ENCODE measurements around the gene PLOD3.

The PLOD3 gene

DNA sequence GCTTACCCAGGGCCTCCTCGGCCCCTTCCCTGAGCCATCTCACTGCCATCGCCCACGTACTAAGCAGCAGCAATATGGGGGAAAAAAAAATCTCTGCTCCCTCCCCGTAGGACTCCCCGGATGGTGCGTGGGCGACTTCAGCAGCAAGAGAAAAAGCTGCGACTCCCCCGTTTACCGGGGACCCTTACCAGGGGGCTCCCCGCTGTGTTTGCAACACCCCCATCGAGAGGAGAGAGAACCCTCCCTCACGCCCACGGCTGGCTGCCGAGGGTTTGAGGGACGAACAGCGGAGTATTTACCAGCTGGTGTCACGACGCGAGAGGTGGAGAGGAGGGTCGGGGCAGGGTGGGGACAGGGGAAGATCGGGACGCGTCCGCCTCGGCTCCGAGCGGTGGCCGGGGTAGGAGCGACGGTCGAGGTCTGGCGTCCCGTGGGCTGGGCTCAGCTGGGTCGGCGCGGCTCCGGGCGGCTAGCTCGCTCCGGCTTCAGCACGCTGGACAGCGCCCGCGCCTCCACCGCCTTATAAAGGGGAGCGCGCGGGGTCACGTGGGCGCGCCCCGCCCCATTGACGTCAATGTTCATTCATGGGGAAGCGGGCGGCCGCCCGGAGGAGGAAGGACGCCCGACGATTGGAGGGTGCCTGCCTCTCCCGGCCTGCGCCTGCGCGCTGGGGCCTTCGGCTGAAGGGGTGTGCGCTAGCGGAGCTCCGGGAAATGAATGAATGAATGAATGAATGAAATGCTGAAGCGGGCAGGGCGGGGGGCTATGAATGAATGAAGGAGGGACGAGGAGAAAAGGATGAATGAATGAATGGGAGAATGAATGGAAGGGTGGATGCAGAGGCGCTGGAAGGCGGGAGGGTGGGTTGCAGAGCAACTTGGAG, 52.1 kb downstream of the PLOD3 start, which contains the start of gene VGF:
VGF (minus strand) TSS at position 495 of the 883 bp plus-strand sequence. CDS start 726 bp downstream, outside the sequence.
- peak; percentile 87 for DNase-seq (ENCODE audit: low spot score)

DNA sequence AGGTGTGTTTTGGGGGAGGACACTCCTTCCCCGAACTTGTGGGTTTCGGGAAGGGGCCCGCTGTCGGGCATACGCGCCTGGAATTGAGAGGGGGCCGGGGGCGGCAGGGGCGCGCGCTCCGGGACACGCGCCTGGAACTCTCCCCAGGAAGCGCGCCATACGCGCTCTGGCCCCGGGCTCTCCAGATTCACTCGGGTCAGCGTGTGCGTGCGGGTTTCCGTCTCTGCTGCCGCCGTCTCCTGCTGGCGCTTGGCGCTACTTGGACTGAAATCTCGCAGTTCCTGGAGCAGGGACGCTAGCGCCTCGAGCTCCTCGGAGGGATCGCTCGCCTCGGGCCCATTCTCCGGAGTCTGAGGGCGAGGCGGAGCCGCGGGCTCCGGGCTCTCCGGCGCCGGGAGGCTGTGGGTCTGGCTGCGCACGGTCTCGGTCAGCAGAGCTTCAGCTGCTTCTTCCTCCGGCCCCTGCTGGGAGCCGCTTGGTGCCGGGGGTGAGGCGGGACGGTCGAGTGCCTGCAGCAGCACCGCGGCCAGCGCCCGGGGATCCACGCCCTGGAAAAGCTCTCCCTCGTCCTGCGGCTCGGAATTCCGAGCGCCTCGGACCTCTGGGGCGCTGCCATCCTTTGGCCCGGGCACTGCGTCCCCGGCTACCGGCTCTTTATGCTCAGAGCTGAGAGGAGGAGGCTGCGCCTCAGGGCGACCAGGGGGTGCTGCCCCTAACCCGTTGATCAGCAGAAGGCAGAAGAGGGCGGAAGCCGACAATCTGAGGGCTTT, 53.1 kb downstream of the PLOD3 start:
- DNase-seq (ENCODE audit: low spot score): no peak

DNA sequence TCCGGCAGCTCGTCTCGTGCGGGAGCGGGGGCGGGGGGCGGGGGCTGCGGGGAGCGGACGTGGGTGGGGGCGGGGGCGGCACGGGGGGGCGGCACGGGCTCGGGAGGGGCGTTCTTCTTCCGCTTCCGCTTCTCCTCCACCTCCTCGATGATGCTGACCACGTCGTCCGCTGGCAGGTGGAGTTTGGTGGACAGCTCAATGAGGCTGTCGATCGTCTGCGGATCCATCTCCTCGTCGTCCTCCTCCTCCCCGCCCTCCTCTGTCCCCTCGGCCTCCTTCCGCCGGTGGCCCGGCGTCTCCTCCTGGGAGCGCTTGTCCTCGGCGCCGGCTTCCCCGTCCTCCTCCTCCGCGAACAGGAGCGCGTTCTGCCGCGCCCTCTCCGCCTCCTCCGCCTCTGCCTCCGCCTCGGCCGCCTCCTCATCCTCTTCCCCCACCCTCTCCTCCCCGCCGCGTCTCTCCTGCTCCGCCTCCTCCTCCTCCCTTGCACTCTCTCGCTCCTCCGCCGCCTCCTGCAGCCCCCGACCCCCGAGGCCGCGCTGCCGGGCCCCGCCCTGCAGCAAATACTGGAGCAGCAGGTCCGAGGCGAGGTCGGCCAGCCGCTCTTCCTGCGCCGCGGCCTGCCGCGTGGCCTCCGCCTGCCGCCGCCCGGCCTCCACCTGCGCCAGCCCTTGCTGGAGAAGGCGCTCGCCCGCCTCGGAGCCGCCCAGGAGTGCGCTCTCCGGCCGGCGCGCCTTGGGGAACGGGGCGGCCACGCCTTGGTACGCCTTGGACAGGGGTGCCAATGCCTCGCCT, 53.9 kb downstream of the PLOD3 start:
- no peak for DNase-seq (ENCODE audit: low spot score)

DNA sequence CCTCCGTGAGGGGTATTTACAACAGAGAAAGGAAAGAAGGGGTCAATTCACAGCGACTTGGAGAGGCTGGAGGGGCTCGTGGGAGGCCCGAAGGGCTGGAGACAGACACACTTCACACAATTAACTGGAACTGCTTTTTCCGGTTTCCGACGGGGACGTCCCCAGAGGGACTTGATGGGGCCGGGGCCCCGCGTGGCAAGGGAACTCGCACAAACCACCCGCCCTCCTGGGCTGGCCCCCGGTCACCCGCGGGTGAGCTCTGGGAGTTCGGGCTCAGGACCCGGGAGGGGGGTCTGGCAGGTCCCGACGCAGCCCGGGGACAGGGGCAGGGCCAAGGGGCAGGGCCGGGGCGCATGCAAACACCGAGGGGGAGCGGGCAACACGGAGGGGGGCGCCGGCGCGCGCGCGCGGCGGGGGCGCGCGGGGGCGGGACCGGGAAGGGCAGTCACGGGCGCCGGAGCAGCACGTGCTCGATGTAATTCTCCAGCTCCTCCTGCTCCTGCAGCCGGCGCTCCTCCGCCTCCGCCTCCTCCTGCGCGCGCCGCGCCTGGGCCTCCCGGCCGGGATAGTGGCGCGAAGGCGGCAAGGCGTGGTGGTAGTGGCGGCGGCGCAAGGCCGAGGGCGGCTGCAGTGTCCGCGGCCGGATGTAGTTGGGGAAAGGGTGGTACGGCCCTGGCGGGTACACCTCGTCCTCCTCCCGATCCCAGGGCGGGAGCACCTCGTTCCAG, 54.7 kb downstream of the PLOD3 start:
- no peak for DNase-seq (ENCODE audit: low spot score)

DNA sequence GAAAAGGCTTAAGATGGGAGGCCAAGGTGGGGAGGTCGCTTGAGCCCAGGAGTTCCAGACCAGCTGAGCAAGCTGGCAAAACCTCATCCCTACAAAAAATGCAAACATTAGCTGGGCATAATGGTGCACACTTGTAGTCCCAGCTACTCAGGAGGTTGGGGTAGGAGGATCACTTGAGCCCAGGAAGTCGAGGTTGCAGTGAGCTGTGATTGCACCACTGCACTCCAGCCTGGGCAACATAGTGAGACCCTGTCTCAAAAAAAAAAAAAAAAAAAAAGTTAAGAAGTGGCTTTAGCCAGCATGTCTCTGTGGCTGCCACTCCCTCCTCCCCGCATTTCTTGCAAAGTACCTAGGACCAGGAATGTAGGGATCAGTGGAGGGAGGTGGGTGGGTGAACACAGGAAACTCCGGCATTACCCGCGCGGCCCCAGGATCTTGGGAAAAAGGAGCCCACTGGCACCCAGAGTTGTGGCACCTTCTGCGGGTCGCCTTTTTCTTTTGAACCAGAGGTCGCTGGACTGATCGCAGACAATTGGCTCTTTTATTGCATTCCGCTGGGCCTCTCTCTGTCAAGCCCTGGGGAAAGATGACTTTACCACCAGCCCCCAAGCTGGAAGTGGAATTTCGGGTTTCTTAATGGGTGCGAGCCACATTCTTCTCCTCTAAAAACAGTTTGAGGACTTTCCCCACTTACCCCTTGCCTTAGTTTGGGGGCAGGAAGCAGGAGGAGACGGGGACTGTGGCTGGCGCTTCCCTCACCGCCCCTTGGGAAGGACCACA, 55.5 kb downstream of the PLOD3 start:
- DNase-seq (ENCODE audit: low spot score): no peak

DNA sequence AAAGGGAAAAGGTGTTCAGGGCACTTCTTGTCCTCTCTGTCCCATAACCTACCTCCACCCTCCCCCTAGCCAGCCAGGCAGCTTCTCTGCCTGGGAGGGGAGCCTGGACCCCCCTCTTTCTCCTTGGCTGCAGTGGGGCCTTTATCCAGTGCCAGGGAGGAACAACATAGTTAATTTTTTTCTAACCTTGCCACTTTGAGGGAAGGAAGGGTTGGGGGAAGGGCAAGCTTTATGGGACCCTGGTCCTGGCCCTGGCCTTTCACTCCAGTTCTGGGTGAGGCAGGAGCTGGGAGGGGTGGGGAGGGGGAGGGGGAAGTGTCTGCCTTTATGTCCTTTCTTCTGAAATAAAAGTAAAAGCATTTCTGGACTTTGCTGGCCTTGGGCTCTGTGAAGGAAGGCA, 56.5 kb downstream of the PLOD3 start:
- DNase-seq (ENCODE audit: low spot score): no peak

DNA sequence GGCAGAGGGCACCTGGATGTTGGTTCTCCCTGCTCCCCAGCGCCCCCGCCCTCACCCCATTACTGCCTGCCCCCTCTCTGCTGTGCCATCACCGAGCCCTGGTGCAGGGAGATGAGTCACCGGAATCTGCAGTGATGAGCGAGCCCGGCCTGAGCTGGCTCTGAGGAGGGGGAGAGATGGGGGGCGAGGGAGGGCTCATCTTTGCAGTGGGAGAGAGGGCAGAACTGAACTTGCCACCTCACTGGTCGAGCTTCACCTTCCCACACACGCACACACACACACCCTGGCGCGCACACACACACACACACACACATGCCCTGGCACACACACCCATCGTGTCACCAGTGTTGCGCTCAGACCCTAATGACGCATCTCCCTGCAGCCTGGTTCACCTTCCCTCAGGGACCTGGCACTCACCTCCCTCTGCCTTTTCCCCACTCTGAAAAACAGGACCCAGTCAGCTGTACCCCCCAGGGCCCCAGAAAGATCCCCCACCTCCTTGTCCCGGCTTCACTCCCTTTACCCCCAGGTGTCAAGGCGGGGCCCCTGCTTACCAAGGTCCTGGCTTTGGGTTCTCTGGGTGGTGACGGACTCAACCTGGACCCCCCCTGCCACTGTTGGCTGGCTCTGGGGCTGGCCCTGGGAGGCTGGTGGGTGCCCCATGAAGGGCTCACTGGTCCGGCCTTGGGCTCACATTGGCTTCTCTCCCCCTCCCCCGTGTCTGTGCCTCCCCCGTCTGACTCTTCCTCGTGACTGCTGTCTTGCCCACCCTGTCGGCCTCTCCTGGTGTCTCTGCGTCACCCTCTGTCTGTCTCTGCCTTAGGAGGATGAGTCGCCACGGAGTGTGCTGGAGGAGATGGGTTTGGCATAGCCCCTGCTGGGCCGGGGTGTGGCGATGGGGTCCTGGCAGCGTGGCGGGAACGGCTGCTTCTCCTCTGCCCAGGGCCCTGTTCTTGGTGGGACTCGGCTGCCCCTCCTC, 57.4 kb downstream of the PLOD3 start:
- DNase-seq (ENCODE audit: low spot score): no peak

DNA sequence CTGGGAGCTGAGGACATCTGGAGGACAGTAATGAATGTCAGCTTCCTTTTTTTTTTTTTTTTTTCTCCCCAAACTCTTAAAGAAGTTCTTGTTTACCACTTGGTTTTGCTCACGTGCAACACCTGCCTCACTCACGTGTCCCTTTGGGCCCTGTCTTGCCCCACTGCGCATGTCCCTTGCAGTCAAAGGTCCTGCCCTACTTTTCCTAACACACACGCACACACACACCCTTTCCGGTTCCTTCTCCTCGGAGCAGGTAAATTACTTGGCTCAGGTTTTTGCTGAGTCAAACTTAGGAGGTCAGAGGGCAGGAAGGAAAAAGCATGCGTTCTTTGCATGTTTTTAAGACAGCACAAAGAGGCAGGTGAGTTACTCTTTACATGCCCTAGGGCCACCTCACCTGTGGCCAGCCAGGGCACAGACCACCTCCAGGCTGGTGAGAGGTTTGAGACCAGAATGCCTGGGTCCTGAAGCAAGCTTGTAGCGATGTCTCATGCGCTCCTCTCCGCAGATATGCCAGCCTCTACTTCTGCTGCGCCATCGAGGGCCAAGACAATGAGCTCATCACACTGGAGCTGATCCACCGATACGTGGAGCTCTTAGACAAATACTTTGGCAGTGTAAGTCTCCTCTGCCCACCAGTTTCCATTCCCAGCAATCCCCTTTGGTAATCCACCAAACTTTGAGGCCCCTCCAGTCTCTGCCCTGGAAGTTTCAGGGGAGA, 60.4 kb downstream of the PLOD3 start:
- no peak for DNase-seq (ENCODE audit: low spot score)

DNA sequence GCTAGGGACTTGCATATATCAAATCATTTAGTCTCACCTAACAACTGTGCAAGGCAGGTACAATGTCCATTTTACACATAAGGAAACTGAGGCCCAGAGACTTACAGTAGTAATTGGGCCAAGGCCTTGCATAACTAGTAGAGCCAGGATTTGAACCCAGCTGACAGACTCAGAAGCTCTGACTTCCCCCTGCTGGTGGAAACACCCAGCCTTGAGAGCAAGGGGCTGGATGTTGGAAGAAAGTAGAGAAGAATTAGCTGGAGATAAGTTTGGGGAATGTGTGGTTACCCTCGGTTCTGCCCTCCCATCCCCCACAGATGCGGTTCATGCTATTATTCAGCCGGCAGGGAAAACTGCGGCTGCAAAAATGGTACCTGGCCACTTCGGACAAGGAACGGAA, 61.1 kb downstream of the PLOD3 start:
- DNase-seq (ENCODE audit: low spot score): no peak
